Neural progenitor cell (in vitro differentiated cells): Measurements from ENCODE around the gene MUL1. TPM values are rescaled to one million over a fixed set of nuclear protein-coding genes. Genes with fewer than 3 reads are reported as not detected.

Source experiments
- DNase-seq: peaks from one replicate; pipeline ENCODE4 v3.0.0-alpha.2; 2016; ENCODE audit warnings: low spot score
- H2AFZ ChIP-seq: fragments of 200-600 bp; sonication (generic); replicated peaks from 2 replicates; pipeline ENCODE4 v1.6.1; 2016; ENCODE audit warnings: antibody characterized with exemption
- H3F3A ChIP-seq: fragments of 200-600 bp; sonication (generic); 2 replicates; pipeline ENCODE4 v1.6.1; 2016; ENCODE audit warnings: antibody characterized with exemption, low read depth
- H3K27ac ChIP-seq: fragments of 200-600 bp; sonication (generic); 2 replicates; pipeline ENCODE4 v1.5.1; 2016; ENCODE audit warnings: mild to moderate bottlenecking
- H3K27me3 ChIP-seq: fragments of 200-600 bp; sonication (generic); 2 replicates; pipeline ENCODE4 v1.6.1; 2016; ENCODE audit warnings: mild to moderate bottlenecking, moderate library complexity
- H3K36me3 ChIP-seq: fragments of 200-600 bp; sonication (generic); 2 replicates; pipeline ENCODE4 v1.5.1; 2016
- H3K4me1 ChIP-seq: fragments of 200-600 bp; sonication (generic); 2 replicates; pipeline ENCODE4 v1.6.1; 2016; ENCODE audit warnings: mixed run types
- H3K4me2 ChIP-seq: fragments of 200-600 bp; sonication (generic); 2 replicates; pipeline ENCODE4 v1.6.1; 2016
- H3K4me3 ChIP-seq: fragments of 200-600 bp; sonication (generic); 2 replicates; pipeline ENCODE4 v1.5.1; 2016
- H3K79me2 ChIP-seq: fragments of 200-600 bp; sonication (generic); 2 replicates; pipeline ENCODE4 v1.6.1; 2016; ENCODE audit warnings: low read depth
- H3K9ac ChIP-seq: fragments of 200-600 bp; sonication (generic); 2 replicates; pipeline ENCODE4 v1.6.1; 2016
- H3K9me3 ChIP-seq: fragments of 200-600 bp; sonication (generic); 2 replicates; pipeline ENCODE4 v1.5.1; 2016; ENCODE audit warnings: low read depth
- H4K20me1 ChIP-seq: fragments of 200-600 bp; sonication (generic); 2 replicates; pipeline ENCODE4 v1.6.1; 2016; ENCODE audit warnings: low read depth
- H3K27ac Mint-ChIP-seq: 3 replicates; pipeline ENCODE4 v1.8.0; 2021; ENCODE audit warnings: mixed read lengths
- H3K27me3 Mint-ChIP-seq: 2 replicates; pipeline ENCODE4 v1.8.0; 2022; ENCODE audit warnings: low read depth, mild to moderate bottlenecking, inconsistent platforms, moderate library complexity, mixed read lengths; ENCODE audit not compliant: insufficient read depth
- H3K36me3 Mint-ChIP-seq: 3 replicates; pipeline ENCODE4 v1.8.0; 2021; ENCODE audit warnings: mixed read lengths
- H3K4me1 Mint-ChIP-seq: 3 replicates; pipeline ENCODE4 v1.8.0; 2021; ENCODE audit warnings: mixed read lengths
- H3K4me3 Mint-ChIP-seq: 3 replicates; pipeline ENCODE4 v1.8.0; 2021; ENCODE audit warnings: mild to moderate bottlenecking, moderate library complexity, mixed read lengths
- H3K9me3 Mint-ChIP-seq: 3 replicates; pipeline ENCODE4 v1.8.0; 2020; ENCODE audit warnings: mixed read lengths
- EZH2 ChIP-seq: fragments of 200-600 bp; sonication (generic); IDR thresholded peaks from 2 replicates; pipeline ENCODE4 v1.6.1; 2017; ENCODE audit warnings: antibody characterized with exemption, mild to moderate bottlenecking, moderate library complexity
- EZH2phosphoT487 ChIP-seq: fragments of 200-600 bp; sonication (generic); IDR thresholded peaks from 2 replicates; pipeline ENCODE4 v1.6.1; 2017; ENCODE audit warnings: antibody characterized with exemption
- total RNA-seq: library from RNA; depleted of rRNA; stranded (reverse); fragments of >200 nt; gene quantifications from 2 replicates; pipeline ENCODE4 v1.2.3, GENCODE V29; 2015; ENCODE audit warnings: low replicate concordance
- TF ChIP-seq, protein P1 (sequence below): fragments of 200-600 bp; sonication (generic); IDR thresholded peaks from 2 replicates; pipeline ENCODE4 v1.5.1; 2017; ENCODE audit warnings: antibody characterized with exemption, mild to moderate bottlenecking

MUL1 gene
- total RNA-seq, 1 donor from 2014 or later: 6.7 TPM

DNA sequence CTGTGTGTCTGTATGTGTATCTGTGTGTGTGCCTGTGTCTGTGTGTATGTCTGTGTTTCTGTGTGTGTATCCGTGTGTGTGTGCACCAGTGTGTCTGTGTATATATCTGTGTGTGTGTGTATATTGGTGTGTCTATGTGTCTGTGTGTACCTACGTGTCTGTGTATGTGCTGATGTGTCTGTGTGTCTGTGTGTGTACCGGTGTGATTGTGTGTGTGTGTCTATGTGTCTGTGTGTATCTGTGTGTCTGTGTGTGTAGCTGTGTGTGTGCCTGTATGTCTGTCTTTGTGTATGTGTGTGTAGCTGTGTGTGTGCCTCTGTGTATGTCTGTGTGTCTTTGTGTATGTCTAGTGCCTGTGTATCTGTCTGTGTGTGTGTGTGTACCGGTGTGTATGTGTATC, 53.9 kb downstream of the MUL1 start:
- peaks cover 5% of the 10 kb centered on the region for H3K4me1 ChIP-seq
- H2AFZ ChIP-seq: no peak overlapping the region
- H3K36me3 Mint-ChIP-seq: no peaks in the 10 kb centered on the region
- H3K4me2 ChIP-seq: no peak overlapping the region
- DNase-seq: no peak
- no peak overlapping the region for H3K9ac ChIP-seq
- TF ChIP-seq EZH2phosphoT487: no peak
- TF ChIP-seq, protein P1, sequence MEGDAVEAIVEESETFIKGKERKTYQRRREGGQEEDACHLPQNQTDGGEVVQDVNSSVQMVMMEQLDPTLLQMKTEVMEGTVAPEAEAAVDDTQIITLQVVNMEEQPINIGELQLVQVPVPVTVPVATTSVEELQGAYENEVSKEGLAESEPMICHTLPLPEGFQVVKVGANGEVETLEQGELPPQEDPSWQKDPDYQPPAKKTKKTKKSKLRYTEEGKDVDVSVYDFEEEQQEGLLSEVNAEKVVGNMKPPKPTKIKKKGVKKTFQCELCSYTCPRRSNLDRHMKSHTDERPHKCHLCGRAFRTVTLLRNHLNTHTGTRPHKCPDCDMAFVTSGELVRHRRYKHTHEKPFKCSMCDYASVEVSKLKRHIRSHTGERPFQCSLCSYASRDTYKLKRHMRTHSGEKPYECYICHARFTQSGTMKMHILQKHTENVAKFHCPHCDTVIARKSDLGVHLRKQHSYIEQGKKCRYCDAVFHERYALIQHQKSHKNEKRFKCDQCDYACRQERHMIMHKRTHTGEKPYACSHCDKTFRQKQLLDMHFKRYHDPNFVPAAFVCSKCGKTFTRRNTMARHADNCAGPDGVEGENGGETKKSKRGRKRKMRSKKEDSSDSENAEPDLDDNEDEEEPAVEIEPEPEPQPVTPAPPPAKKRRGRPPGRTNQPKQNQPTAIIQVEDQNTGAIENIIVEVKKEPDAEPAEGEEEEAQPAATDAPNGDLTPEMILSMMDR: no peak
- no peak for TF ChIP-seq EZH2
- peaks cover 13% of the 10 kb centered on the region for H3F3A ChIP-seq
- H3K27ac Mint-ChIP-seq: no peak overlapping the region
- no peak overlapping the region for H3K4me3 ChIP-seq
- no peaks in the 10 kb centered on the region for H4K20me1 ChIP-seq
- H3K27me3 Mint-ChIP-seq: peaks cover 5% of the 10 kb centered on the region
- no peak overlapping the region for H3K4me3 Mint-ChIP-seq
- H3K9me3 Mint-ChIP-seq: no peaks in the 10 kb centered on the region
- H3K79me2 ChIP-seq: no peaks in the 10 kb centered on the region
- H3K27me3 ChIP-seq: no peaks in the 10 kb centered on the region
- H3K4me1 Mint-ChIP-seq: peaks cover 5% of the 10 kb centered on the region
- no peaks in the 10 kb centered on the region for H3K9me3 ChIP-seq
- H3K36me3 ChIP-seq: no peaks in the 10 kb centered on the region
- no peak overlapping the region for H3K27ac ChIP-seq

DNA sequence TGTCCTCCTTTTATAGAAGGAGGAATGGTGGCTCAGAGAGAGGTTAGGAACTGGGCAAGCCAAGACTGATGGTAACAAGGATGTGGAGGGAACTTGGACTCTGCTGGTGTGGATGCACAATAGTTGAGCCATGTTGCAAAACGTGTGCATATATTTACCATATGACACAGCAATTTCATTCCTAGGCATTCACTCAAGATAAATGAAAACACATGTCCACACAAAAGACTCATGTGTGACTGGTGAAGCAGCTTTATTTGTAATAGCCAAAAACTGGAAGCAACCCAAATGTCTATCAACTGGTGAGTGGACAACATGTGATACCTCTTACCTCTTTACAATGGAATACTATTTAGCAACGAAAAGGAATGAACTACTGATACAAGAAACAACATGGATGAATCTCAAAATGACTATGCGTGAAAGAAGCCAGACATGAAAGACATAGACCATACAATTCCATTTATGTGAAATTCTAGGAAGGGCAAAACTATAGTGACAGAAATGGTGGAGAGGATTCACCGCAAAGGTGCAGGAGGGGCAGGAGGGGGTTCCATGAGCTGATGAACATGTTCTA, 58.1 kb downstream of the MUL1 start:
- Mint-ChIP-seq H3K27ac (no peak overlapping the region), H3K9me3 (no peaks in the 10 kb centered on the region), H3K36me3 (no peaks in the 10 kb centered on the region), H3K4me3 (no peak overlapping the region), H3K27me3 (peaks cover 9% of the 10 kb centered on the region), H3K4me1 (peaks cover 28% of the 10 kb centered on the region)
- H3K4me2 ChIP-seq: no peak overlapping the region
- no peaks in the 10 kb centered on the region for H3K36me3 ChIP-seq
- H3K4me1 ChIP-seq: peaks cover 24% of the 10 kb centered on the region
- H3K27me3 ChIP-seq: no peaks in the 10 kb centered on the region
- H3K79me2 ChIP-seq: no peaks in the 10 kb centered on the region
- no peak overlapping the region for H2AFZ ChIP-seq
- H4K20me1 ChIP-seq: no peaks in the 10 kb centered on the region
- no peak overlapping the region for H3K27ac ChIP-seq
- TF ChIP-seq, protein P1: no peak
- TF ChIP-seq EZH2phosphoT487 (no peak), EZH2 (no peak)
- no peak overlapping the region for H3K4me3 ChIP-seq
- H3K9me3 ChIP-seq: no peaks in the 10 kb centered on the region
- no peak overlapping the region for H3K9ac ChIP-seq
- no peak for DNase-seq
- H3F3A ChIP-seq: peaks cover 23% of the 10 kb centered on the region

Other genes starting within 250 kb of the MUL1 start
- not detected in 2 replicates for gene VWA5B1, start 217.3 kb downstream of the MUL1 start, total RNA-seq
- 6.0 and 11.4 TPM in 2 replicates for gene CAMK2N1, start 21.9 kb downstream of the MUL1 start, total RNA-seq
- gene FAM43B, start 44.4 kb upstream of the MUL1 start, total RNA-seq: 0.09 TPM in 1 of 2 replicates, not detected in the other
- gene CDA, start 80.9 kb upstream of the MUL1 start, total RNA-seq: 0.64 and 0.96 TPM in 2 replicates
- 13.3 and 21.6 TPM in 2 replicates for gene PINK1, start 125.3 kb upstream of the MUL1 start, total RNA-seq
- gene DDOST, start 153.2 kb upstream of the MUL1 start, total RNA-seq: 151 and 234 TPM in 2 replicates
- gene KIF17, start 209.9 kb upstream of the MUL1 start, total RNA-seq: 2.2 and 4.0 TPM in 2 replicates
- gene SH2D5, start 224.6 kb upstream of the MUL1 start, total RNA-seq: 5.1 and 7.7 TPM in 2 replicates